AG04449 (cell line): ENCODE measurements around the gene ITGA11.

ENCODE experiments used
- CTCF ChIA-PET: fragments of 350-600 bp; formaldehyde crosslinking; extraction: SDS; loops from one replicate; lab custom pipeline; 2021; ENCODE audit warnings: antibody characterized with exemption; lab: Yijun Ruan, JAX
- POLR2A ChIA-PET: fragments of 400-600, 350-600 bp; formaldehyde crosslinking; extraction: SDS; loops from one replicate; lab custom pipeline; 2020; ENCODE audit warnings: antibody characterized with exemption, inconsistent platforms; lab: Yijun Ruan, JAX
- DNase-seq: peaks from one replicate; pipeline ENCODE4 v3.0.0-alpha.2; 2010; ENCODE audit warnings: low read depth, low spot score
- H3K4me3 ChIP-seq: 2 replicates; pipeline ENCODE4 v1.5.1; 2011; ENCODE audit warnings: low read depth, mild to moderate bottlenecking, control low read depth, low read length
- CTCF ChIP-seq: IDR thresholded peaks from one replicate; pipeline ENCODE4 v1.5.1; 2011; ENCODE audit warnings: mild to moderate bottlenecking, moderate library complexity, low read length, control low read depth, inconsistent platforms; ENCODE audit not compliant: insufficient read depth; ENCODE audit errors: missing control alignments

Gene ITGA11

GRCh38 chr15:68463444-68463843 is 31.5 kb upstream of the ITGA11 start:
- POLR2A ChIA-PET: no interaction called here
- H3K4me3 ChIP-seq: no peak overlapping the region
- DNase-seq: no peak
- CTCF ChIA-PET: interaction anchor here (1.1 to 1.5 kb wide), 3 partner anchors 12 to 91 kb away, joined by 4 to 7 read pairs (median 4); no protein-coding TSS in a partner anchor
- no peak for TF ChIP-seq CTCF

- H3K4me3 ChIP-seq: no peak overlapping the region
- ChIA-PET CTCF (interaction anchor here (0.6 kb wide), 1 partner anchor 9 kb away, joined by 3 read pairs; no protein-coding TSS in a partner anchor), POLR2A (no interaction called here)
- DNase-seq: no peak
- no peak for TF ChIP-seq CTCF
These were observed 28.2 kb upstream of the ITGA11 start for GRCh38 chr15:68460166-68460565.

- no peak for DNase-seq
- CTCF ChIA-PET: interaction anchor here (1.0 to 1.5 kb wide), 3 partner anchors 9 to 74 kb away, joined by 3 read pairs; no protein-coding TSS in a partner anchor
- TF ChIP-seq CTCF: no peak
- POLR2A ChIA-PET: interaction anchor here (0.9 kb wide), 1 partner anchor 9 kb away, joined by 3 read pairs; no protein-coding TSS in a partner anchor
- no peak overlapping the region for H3K4me3 ChIP-seq
These were observed 18.2 kb upstream of the ITGA11 start for GRCh38 chr15:68450192-68450591.

GRCh38 chr15:68449389-68449788 is 17.4 kb upstream of the ITGA11 start:
- no peak overlapping the region for H3K4me3 ChIP-seq
- CTCF ChIA-PET: no interaction called here
- POLR2A ChIA-PET: interaction anchor here (0.9 kb wide), 1 partner anchor 8 kb away, joined by 3 read pairs; no protein-coding TSS in a partner anchor
- no peak for TF ChIP-seq CTCF
- DNase-seq: no peak

- CTCF ChIA-PET: interaction anchor here (1.2 kb wide), 1 partner anchor 102 kb away, joined by 5 read pairs; no protein-coding TSS in a partner anchor
- no peak for TF ChIP-seq CTCF
- POLR2A ChIA-PET: no interaction called here
These were observed 16.2 kb upstream of the ITGA11 start for GRCh38 chr15:68447976-68448755.

GRCh38 chr15:68447209-68447608 is 15.2 kb upstream of the ITGA11 start:
- CTCF ChIA-PET: no interaction called here

More at GRCh38 chr15:68447976-68448755, 16.2 kb upstream of the ITGA11 start:
- DNase-seq: no peak
- no peak overlapping the region for H3K4me3 ChIP-seq

More at GRCh38 chr15:68447209-68447608, 15.2 kb upstream of the ITGA11 start:
- no peak for DNase-seq
- POLR2A ChIA-PET: no interaction called here
- no peak overlapping the region for H3K4me3 ChIP-seq
- no peak for TF ChIP-seq CTCF
